ENCODE data around the gene P2RX1. TPM values are rescaled to one million over a fixed set of nuclear protein-coding genes. Genes with fewer than 3 reads are reported as not detected.

Gene P2RX1
- polyA plus RNA-seq, 4 donors, result 2.2 to 53.4 (median 3.2) TPM; not detected in 1

DNA sequence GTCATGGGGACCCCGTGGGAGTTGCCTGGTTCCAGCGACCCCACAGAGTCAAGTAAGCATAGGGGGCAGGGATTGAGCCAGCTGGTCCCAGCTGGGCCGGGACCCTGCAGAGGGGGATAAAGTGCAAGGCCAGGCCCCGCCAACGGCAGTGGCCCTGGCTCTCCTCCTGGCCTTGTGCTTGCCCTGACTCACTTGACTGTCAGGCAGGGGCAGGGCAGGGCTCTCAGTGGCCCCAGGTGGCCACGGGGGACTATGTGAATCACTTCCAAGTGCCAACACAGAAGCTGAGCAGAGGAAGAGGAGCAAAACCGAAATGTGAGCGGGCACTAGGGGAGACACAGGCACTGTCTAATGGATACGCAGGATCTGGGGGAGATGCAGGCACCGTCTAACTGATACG lies 48.7 kb downstream of the P2RX1 start:
- H3K36me3 ChIP-seq (ENCODE audit: control insufficient read depth in 3 of 3, insufficient read depth in 2 of 3, low read depth in 1 of 3, low read length in 3 of 3), result peaks cover 0 to 63% (median 0%) of the 10 kb centered on the region in 3 donors
- FAIRE-seq, result no peak
- H3K4me3 ChIP-seq (ENCODE audit: low read depth in 1 of 3, low read length in 3 of 3), result no peak overlapping the region
- H3K27me3 ChIP-seq (ENCODE audit: control insufficient read depth in 3 of 3, insufficient read depth in 3 of 3, low read length in 3 of 3), result no peaks in the 10 kb centered on the region
- H3K9me3 ChIP-seq (ENCODE audit: control insufficient read depth in 2 of 2, insufficient read depth in 1 of 2, low read depth in 1 of 2, low read length in 1 of 2), result no peaks in the 10 kb centered on the region
- H3K4me1 ChIP-seq (ENCODE audit: control insufficient read depth in 3 of 3, insufficient read depth in 2 of 3, low read depth in 1 of 3, low read length in 2 of 3), result no peaks in the 10 kb centered on the region
- WGBS, 3 donors, result 74 to 79% (median 75%) methylated on average over 11 of the region's 11 CpGs
- no peak for DNase-seq
- no peak overlapping the region for H3K27ac ChIP-seq (ENCODE audit: low read depth in 1 of 3, low read length in 2 of 3)

GRCh38 chr17:3867106-3867505 lies 49.2 kb downstream of the P2RX1 start:
- DNase-seq (no peak), FAIRE-seq (no peak)
- Histone ChIP-seq H3K27me3 (ENCODE audit: control insufficient read depth in 3 of 3, insufficient read depth in 3 of 3, low read length in 3 of 3) (no peaks in the 10 kb centered on the region), H3K9me3 (ENCODE audit: control insufficient read depth in 2 of 2, insufficient read depth in 1 of 2, low read depth in 1 of 2, low read length in 1 of 2) (no peaks in the 10 kb centered on the region), H3K4me3 (ENCODE audit: low read depth in 1 of 3, low read length in 3 of 3) (no peak overlapping the region), H3K27ac (ENCODE audit: low read depth in 1 of 3, low read length in 2 of 3) (no peak overlapping the region), H3K36me3 (ENCODE audit: control insufficient read depth in 3 of 3, insufficient read depth in 2 of 3, low read depth in 1 of 3, low read length in 3 of 3) (peaks cover 0 to 63% (median 0%) of the 10 kb centered on the region in 3 donors), H3K4me1 (ENCODE audit: control insufficient read depth in 3 of 3, insufficient read depth in 2 of 3, low read depth in 1 of 3, low read length in 2 of 3) (no peaks in the 10 kb centered on the region)
- WGBS, 3 donors, result 75 to 85% (median 81%) methylated on average over 17 of the region's 17 CpGs

DNA sequence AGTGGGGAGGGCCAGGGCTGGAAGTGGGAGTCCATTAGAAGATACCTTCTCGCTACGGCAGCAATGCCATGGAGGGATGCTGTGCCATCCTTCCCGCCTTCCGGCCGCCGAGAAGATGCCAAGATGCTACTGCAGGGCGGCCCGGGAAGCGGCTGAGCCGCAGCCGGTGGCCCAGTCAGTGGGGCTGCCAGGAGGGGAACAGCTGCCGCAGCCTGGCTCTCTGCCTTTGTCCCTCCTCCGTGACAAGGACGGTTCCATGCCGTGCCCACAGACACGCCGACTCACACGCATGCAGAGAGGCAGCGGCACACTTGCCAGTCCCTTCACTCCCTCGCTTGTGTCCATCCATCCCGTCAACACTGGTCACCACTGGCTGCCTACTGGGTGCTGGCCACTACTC lies 50.0 kb downstream of the P2RX1 start:
- Histone ChIP-seq H3K4me1 (ENCODE audit: control insufficient read depth in 3 of 3, insufficient read depth in 2 of 3, low read depth in 1 of 3, low read length in 2 of 3) (no peaks in the 10 kb centered on the region), H3K4me3 (ENCODE audit: low read depth in 1 of 3, low read length in 3 of 3) (no peak overlapping the region), H3K27me3 (ENCODE audit: control insufficient read depth in 3 of 3, insufficient read depth in 3 of 3, low read length in 3 of 3) (no peaks in the 10 kb centered on the region), H3K36me3 (ENCODE audit: control insufficient read depth in 3 of 3, insufficient read depth in 2 of 3, low read depth in 1 of 3, low read length in 3 of 3) (peaks cover 0 to 67% (median 0%) of the 10 kb centered on the region in 3 donors), H3K27ac (ENCODE audit: low read depth in 1 of 3, low read length in 2 of 3) (no peak overlapping the region), H3K9me3 (ENCODE audit: control insufficient read depth in 2 of 2, insufficient read depth in 1 of 2, low read depth in 1 of 2, low read length in 1 of 2) (no peaks in the 10 kb centered on the region)
- DNase-seq (no peak), FAIRE-seq (no peak)
- 94 to 96% (median 96%) methylated on average over 19 to 21 of the region's 21 CpGs for WGBS, 3 donors

DNA sequence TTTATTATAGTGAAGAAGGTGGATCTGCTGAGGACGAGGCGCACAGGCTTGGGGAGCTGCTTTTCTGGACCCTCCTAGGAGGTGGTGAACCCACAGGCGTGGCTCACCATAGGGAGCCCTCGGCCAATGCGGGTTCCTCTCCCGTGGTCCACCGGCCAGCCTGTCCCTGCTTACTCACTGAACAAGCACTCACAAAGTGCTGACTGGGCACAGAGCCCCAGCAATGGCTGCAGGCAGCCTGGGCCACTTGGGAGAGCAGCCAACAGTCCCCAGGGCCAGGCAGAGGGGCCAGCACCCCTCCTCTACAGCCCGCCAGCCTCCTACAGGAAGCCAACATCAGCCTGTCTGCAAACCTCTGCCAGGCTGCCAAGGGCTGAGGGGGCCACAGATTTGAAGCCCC lies 51.1 kb downstream of the P2RX1 start:
- DNase-seq, result no peak
- no peaks in the 10 kb centered on the region for H3K9me3 ChIP-seq (ENCODE audit: control insufficient read depth in 2 of 2, insufficient read depth in 1 of 2, low read depth in 1 of 2, low read length in 1 of 2)
- no peak for FAIRE-seq
- peaks cover 0 to 70% (median 0%) of the 10 kb centered on the region in 3 donors for H3K36me3 ChIP-seq (ENCODE audit: control insufficient read depth in 3 of 3, insufficient read depth in 2 of 3, low read depth in 1 of 3, low read length in 3 of 3)
- H3K27ac ChIP-seq (ENCODE audit: low read depth in 1 of 3, low read length in 2 of 3), result no peak overlapping the region
- H3K4me3 ChIP-seq (ENCODE audit: low read depth in 1 of 3, low read length in 3 of 3), result no peak overlapping the region
- WGBS, 3 donors, result 72 to 84% (median 84%) methylated on average over 8 of the region's 8 CpGs
- no peaks in the 10 kb centered on the region for H3K4me1 ChIP-seq (ENCODE audit: control insufficient read depth in 3 of 3, insufficient read depth in 2 of 3, low read depth in 1 of 3, low read length in 2 of 3)
- H3K27me3 ChIP-seq (ENCODE audit: control insufficient read depth in 3 of 3, insufficient read depth in 3 of 3, low read length in 3 of 3), result no peaks in the 10 kb centered on the region

DNA sequence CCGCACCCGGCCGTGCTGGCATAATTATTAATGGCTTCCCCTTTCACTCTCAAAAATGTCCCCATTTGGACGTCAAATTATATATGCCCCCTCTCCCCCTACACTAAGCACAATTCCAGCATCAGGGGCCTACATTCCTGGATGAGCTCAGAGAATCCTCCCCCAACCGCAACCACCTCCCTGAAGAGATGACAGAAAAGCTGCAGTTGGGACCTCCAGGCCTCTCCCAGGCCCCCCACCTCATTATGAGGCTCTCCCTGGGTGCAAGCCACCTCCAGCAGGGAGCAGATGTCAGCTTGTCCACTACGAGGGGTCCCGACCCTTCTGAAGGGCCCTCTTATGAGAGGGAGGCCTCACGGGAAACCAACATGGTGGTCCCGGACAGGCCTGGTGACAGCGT lies 51.7 kb downstream of the P2RX1 start:
- no peaks in the 10 kb centered on the region for H3K27me3 ChIP-seq (ENCODE audit: control insufficient read depth in 3 of 3, insufficient read depth in 3 of 3, low read length in 3 of 3)
- no peaks in the 10 kb centered on the region for H3K4me1 ChIP-seq (ENCODE audit: control insufficient read depth in 3 of 3, insufficient read depth in 2 of 3, low read depth in 1 of 3, low read length in 2 of 3)
- no peak overlapping the region for H3K4me3 ChIP-seq (ENCODE audit: low read depth in 1 of 3, low read length in 3 of 3)
- no peak overlapping the region for H3K27ac ChIP-seq (ENCODE audit: low read depth in 1 of 3, low read length in 2 of 3)
- H3K9me3 ChIP-seq (ENCODE audit: control insufficient read depth in 2 of 2, insufficient read depth in 1 of 2, low read depth in 1 of 2, low read length in 1 of 2), result no peaks in the 10 kb centered on the region
- 80 to 87% (median 83%) methylated on average over 10 of the region's 10 CpGs for WGBS, 3 donors
- DNase-seq (no peak), FAIRE-seq (no peak)
- peaks cover 0 to 69% (median 0%) of the 10 kb centered on the region in 3 donors for H3K36me3 ChIP-seq (ENCODE audit: control insufficient read depth in 3 of 3, insufficient read depth in 2 of 3, low read depth in 1 of 3, low read length in 3 of 3)

GRCh38 chr17:3861761-3862681 lies 54.2 kb downstream of the P2RX1 start:
- 89 to 92% (median 89%) methylated on average over 26 to 28 of the region's 28 CpGs for WGBS, 3 donors
- H3K36me3 ChIP-seq (ENCODE audit: control insufficient read depth in 3 of 3, insufficient read depth in 2 of 3, low read depth in 1 of 3, low read length in 3 of 3), result peaks cover 0 to 58% (median 0%) of the 10 kb centered on the region in 3 donors
- H3K4me1 ChIP-seq (ENCODE audit: control insufficient read depth in 3 of 3, insufficient read depth in 2 of 3, low read depth in 1 of 3, low read length in 2 of 3), result no peaks in the 10 kb centered on the region
- no peaks in the 10 kb centered on the region for H3K9me3 ChIP-seq (ENCODE audit: control insufficient read depth in 2 of 2, insufficient read depth in 1 of 2, low read depth in 1 of 2, low read length in 1 of 2)
- no peak for DNase-seq
- no peak overlapping the region for H3K4me3 ChIP-seq (ENCODE audit: low read depth in 1 of 3, low read length in 3 of 3)
- no peak for FAIRE-seq
- H3K27me3 ChIP-seq (ENCODE audit: control insufficient read depth in 3 of 3, insufficient read depth in 3 of 3, low read length in 3 of 3), result no peaks in the 10 kb centered on the region
- H3K27ac ChIP-seq (ENCODE audit: low read depth in 1 of 3, low read length in 2 of 3), result no peak overlapping the region

GRCh38 chr17:3860939-3861700 lies 55.1 kb downstream of the P2RX1 start:
- 91 to 94% (median 93%) methylated on average over 30 of the region's 30 CpGs for WGBS, 3 donors
- H3K4me3 ChIP-seq (ENCODE audit: low read depth in 1 of 3, low read length in 3 of 3), result no peak overlapping the region
- H3K27ac ChIP-seq (ENCODE audit: low read depth in 1 of 3, low read length in 2 of 3), result no peak overlapping the region

GRCh38 chr17:3859940-3860339 lies 56.3 kb downstream of the P2RX1 start:
- DNase-seq, result peak in 1 of 2 donors; percentile 36

More at GRCh38 chr17:3860939-3861700, 55.1 kb downstream of the P2RX1 start:
- DNase-seq, result no peak
- H3K4me1 ChIP-seq (ENCODE audit: control insufficient read depth in 3 of 3, insufficient read depth in 2 of 3, low read depth in 1 of 3, low read length in 2 of 3), result no peaks in the 10 kb centered on the region
- no peaks in the 10 kb centered on the region for H3K27me3 ChIP-seq (ENCODE audit: control insufficient read depth in 3 of 3, insufficient read depth in 3 of 3, low read length in 3 of 3)
- peaks cover 0 to 53% (median 0%) of the 10 kb centered on the region in 3 donors for H3K36me3 ChIP-seq (ENCODE audit: control insufficient read depth in 3 of 3, insufficient read depth in 2 of 3, low read depth in 1 of 3, low read length in 3 of 3)
- FAIRE-seq, result no peak
- no peaks in the 10 kb centered on the region for H3K9me3 ChIP-seq (ENCODE audit: control insufficient read depth in 2 of 2, insufficient read depth in 1 of 2, low read depth in 1 of 2, low read length in 1 of 2)

More at GRCh38 chr17:3859940-3860339, 56.3 kb downstream of the P2RX1 start:
- Histone ChIP-seq H3K4me1 (ENCODE audit: control insufficient read depth in 3 of 3, insufficient read depth in 2 of 3, low read depth in 1 of 3, low read length in 2 of 3) (no peaks in the 10 kb centered on the region), H3K36me3 (ENCODE audit: control insufficient read depth in 3 of 3, insufficient read depth in 2 of 3, low read depth in 1 of 3, low read length in 3 of 3) (peaks cover 0 to 42% (median 0%) of the 10 kb centered on the region in 3 donors), H3K4me3 (ENCODE audit: low read depth in 1 of 3, low read length in 3 of 3) (no peak overlapping the region), H3K27ac (ENCODE audit: low read depth in 1 of 3, low read length in 2 of 3) (no peak overlapping the region), H3K9me3 (ENCODE audit: control insufficient read depth in 2 of 2, insufficient read depth in 1 of 2, low read depth in 1 of 2, low read length in 1 of 2) (no peaks in the 10 kb centered on the region), H3K27me3 (ENCODE audit: control insufficient read depth in 3 of 3, insufficient read depth in 3 of 3, low read length in 3 of 3) (no peaks in the 10 kb centered on the region)
- FAIRE-seq, result no peak
- WGBS, 3 donors, result 55 to 68% (median 65%) methylated on average over 8 to 9 of the region's 9 CpGs
